EH (cell line): ENCODE results near the gene EXD2.
"Not testable (repeated sequence)": the region's sequence is repeated elsewhere in the genome, so short reads cannot be mapped to it uniquely, and the experiment has no call there.

ENCODE experiments used
- DNase-seq: peaks from one replicate; pipeline ENCODE4 v3.0.0-alpha.2; 2015; ENCODE audit warnings: low read depth

The EXD2 gene

DNA sequence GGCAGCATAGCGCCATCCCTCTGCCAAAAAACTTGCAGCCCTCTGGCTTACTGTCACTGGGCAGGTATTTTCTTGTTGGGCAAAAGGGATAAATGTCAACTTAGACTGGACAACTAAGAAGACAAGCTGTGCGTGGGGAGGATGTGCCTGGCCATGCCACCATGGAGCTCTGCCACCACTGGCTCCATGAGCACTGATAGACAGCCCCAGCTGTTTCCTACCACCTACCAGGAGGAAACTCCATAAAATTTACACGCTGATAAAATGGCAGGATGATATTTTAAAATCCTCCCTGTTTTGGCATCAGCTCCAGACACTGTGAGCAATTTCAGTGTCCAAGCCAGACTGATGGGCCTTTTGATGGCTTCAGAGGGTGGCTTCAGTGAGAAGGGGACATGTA lies 61.6 kb downstream of the EXD2 start:
- DNase-seq, result no peak

DNA sequence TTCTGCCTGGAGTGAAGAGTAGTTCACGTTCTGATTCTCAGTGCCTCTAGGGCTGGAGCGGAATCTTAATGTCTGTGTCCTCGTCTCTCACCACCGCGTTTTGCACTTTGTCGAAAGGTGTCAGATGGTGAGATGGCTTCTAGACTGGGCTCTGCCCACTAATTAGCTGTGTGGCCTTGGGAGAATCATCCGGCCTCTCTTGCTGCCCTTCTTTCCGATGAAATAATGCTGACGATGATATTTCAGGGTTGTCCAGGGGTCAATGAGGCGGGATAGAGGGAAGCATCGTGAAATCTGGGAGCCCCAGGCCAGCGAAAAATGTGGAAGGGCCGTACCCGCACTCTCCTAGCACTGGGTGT lies 67.8 kb downstream of the EXD2 start:
- DNase-seq, result no peak

DNA sequence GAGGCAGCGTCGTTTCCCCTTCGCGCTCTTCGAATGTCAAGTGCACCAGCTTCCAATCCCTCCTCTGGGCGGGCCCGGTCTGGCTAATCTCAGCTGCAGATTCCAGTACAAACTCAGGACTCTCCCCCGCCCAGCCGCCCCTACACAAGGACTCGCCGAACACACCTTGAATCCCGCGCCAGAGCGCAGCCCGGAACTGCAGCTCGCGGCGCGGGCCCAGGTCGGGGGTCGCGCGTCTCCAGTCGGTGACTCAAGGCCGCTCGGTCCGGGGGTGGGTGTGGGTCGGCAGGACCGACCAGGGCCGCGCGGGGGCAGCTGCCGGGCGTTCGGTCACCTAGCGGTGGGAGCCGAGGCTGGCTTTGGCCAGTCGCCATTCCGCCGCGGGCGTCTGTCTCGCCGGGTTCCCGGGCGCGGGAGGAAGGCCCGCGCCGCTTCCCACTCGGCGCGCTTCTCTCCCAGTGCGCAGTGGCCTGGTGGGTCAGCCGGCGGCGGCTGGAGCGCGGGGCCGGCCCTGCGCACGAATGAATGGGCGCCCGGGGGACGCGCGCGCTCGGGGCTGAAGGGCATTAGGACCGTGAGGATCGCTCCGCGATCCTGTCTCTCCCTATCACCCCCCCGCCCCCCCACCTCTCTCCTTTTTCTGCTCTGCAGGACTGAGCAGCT lies 68.4 kb downstream of the EXD2 start, which contains the start of gene GALNT16:
TSS of gene GALNT16 (plus strand) at position 632 of the 663 bp plus-strand sequence. CDS start 133 bp downstream, outside the sequence.
- DNase-seq, result peak; percentile 33

GRCh38 chr14:69260190-69260860 lies 69.0 kb downstream of the EXD2 start:
- DNase-seq, result peak; percentile 20

- no peak for DNase-seq
These were observed 69.7 kb downstream of the EXD2 start for GRCh38 chr14:69260861-69261564.

DNA sequence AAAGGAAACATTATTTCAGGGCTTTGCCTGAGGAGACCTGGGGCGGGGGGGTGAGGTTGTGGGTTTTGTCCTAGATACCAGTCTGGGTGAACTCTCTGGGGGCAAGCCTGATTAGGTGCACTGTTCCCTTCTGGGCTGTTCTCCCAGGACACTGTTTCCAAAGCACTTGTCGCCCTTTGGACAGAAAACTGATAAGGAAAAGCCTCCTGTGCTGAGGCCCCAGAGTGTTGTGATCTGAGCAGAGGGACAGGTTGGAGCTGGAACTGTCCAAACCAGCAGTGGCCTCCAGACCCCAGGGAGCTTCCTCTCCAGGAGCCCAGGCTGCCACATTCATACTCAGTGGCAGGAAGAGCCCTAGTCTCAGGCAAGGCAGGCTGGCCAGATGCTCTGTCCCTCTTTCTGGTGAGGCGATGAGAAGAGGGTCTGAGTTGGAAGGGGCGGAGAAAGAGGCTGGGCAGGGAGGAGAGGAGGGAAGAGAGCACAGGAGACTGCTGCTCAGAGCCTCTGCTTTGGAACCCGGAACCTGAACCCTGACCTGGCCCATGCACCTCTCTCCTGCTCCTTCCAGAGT lies 70.5 kb downstream of the EXD2 start:
- peak; percentile 57 for DNase-seq

GRCh38 chr14:69262516-69262915 lies 71.2 kb downstream of the EXD2 start:
- DNase-seq, result no peak

- peak; percentile 92 for DNase-seq
These were observed 72.1 kb downstream of the EXD2 start for GRCh38 chr14:69263364-69263763.

- no peak for DNase-seq
These were observed 72.5 kb downstream of the EXD2 start for GRCh38 chr14:69263771-69264170.

DNA sequence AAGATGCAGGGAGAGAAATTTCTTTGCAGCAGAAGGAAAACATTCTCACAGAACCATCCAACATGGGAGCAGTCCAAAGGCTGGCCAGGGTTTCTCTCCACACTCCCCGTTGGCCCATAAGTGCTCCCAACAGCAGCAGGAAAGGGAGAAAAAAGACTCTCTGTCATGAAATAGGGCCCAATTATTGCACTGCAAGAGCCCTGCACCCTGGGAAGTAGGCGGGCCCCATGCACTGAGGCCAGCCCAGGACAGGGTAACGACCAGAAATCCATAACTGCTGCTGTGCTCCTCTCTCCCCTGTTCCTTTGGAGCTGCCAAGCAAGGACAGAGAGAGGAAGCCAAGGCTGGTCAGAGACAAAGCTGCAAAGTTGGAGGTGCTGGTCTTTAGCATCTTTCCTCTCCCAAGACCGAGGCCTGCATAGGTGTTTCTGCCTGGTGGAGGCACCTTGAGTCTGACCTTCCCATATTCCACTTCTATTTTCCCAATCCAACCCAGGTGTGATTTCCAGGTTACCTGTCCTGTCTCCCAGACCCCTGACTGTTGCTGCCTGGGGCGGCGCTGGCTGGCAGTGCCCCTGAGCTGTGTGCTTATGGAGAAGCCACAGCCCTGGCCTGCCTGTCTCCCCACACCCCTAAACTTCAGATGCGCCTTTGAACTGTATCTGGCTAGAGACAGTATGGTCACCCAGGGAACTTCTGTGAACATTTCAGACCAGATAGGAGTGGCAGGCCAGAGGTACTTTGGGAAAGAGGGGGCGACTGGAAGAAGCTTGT lies 75.5 kb downstream of the EXD2 start:
- DNase-seq, result no peak

GRCh38 chr14:69267492-69267891 lies 76.2 kb downstream of the EXD2 start:
- no peak for DNase-seq

DNA sequence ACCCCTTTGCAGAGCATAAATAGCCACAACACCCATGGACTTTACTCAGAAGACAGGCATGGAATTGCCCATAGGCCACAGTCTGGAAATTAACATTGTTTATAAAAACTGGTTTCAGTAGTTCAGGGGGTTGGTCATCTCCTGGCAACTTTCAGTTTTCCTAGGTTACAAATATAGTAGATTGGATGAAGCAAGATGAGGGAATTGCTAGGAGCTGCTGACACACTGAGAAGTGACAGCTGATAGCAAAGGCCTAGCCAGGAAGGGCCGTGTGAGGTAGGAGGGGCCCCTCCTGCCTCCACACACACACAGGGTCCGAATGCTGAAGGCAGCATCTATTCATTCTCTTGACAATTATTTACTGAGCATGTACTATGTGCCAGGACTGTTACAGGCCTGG lies 76.9 kb downstream of the EXD2 start:
- peak; percentile 71 for DNase-seq

DNA sequence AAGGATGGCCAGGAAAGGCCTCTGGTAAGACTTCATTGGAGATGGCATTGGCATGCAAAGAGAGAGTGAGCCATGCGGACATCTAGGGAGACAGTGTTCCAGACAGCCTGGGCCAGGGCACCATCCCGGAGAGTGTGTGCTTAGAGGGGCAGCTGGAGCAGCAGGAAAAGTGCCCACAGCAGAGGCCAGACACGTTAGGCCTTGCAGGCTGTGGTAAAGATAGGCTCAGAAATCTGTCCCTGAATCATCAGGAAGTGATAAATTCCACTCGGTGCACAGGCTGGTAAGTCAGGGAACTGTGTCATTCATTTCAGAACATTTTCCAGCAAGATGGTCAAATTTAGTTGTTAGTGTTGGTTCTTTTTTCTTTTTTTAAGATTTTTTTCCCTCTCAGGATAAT lies 77.5 kb downstream of the EXD2 start:
- peak; percentile 80 for DNase-seq

GRCh38 chr14:69269381-69269780 lies 78.1 kb downstream of the EXD2 start:
- DNase-seq, result no peak

DNA sequence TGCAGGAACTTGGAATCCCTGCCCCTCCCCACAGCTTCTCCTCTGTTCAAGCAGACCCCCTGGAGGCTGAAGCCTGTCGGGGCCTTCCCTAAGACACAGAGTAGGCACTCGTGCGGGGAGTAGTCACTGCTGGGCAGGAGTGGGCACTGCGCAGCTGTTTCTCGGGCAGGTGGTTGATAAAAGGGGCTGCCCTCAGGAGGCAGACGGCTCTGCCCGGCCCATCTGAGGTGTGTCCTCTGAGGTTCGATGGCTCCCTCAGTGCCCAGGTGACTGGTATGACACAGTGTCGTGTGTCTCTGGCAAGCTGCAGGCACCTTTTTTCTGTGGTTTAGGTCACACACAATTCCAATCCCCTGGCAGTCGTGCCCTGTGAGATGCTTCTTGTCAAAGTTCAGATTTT lies 78.8 kb downstream of the EXD2 start:
- no peak for DNase-seq

DNA sequence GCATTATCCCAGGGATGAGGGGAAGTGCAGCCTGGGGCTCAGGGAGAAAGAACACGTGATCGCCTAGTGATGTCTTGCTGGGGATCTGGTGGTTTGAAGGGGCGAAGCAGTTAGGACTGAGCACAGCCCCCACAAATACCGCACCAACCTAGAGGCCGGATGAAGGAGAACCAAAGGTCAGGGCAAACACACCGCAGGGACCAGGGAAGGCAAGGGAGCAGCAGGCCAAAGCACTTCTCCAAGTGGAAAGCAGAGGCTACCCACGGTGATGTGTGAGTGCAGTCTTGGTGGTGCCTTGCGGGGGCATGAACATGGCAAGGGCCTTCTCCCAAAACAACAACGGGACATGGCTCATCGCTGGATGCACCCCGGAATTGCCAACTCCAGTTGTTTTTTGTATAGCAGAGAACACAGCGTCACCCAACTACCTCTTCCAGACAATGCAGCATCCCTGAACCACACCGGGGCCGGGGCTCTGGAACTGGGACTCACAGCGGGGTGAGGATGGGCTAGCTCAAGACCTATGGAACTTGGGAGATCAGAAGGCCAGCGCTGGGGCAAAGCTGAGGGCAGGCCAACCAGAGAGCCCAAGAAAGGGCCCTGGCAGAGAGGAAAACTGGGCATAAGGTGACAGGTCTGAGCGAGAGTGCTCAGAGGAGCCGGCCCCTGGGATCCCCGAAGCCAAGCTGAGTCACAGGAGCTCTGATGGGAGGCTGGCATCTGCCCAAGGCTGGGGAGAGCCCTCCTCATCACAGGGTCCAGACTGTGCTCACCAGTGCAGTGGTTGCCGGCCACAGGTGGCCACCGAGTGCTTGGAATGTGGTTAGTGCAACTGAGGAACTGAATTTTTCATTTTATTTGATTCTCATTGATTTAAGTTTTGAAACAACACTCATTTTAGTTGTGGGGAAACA lies 79.8 kb downstream of the EXD2 start:
- peak; percentile 32 for DNase-seq

DNA sequence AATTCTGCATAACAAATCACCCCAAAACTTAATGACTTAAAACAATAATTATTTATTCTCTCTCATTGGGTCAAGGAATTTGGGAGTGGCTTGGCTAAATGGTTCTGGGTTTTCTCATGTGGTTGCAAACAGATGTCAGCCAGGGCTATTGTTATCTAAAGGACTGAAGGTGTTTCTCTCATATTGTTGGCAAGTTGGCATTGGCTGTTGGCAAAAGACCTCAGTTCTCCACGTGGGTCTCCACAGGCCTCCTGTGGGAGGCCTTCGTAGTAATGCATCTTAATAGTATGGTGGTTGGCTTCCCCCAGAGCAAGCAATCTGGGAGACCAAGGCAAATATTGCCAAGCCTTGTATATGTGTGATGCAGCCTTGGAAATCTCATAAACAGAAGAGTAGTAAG lies 83.0 kb downstream of the EXD2 start:
- DNase-seq, result no peak

DNA sequence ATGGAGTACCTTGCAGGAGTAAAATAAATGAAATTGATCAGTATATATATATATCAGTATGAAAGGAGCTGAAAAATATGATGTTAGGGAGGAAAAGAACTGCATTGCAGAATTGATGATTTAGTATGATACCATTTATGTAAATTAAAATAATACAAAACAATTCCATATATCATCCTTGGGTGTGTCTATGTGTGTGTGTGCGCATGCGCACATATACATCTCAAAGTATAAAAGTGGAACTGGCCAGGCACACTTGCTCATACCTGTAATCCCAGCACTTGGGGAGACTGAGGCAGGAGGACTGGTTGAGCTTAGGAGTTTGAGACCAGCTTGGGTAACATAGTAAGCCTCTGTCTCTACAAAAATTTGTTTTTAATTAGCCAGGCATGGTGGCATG lies 84.0 kb downstream of the EXD2 start:
- DNase-seq, result no peak

GRCh38 chr14:69277356-69277755 lies 86.1 kb downstream of the EXD2 start:
- DNase-seq, result not testable (repeated sequence)

GRCh38 chr14:69280746-69281291 lies 89.5 kb downstream of the EXD2 start:
- no peak for DNase-seq
